NCI-H1694 (cell line): Measurements from ENCODE around the gene LUC7L3.
"Not testable (repeated sequence)": the region's sequence is repeated elsewhere in the genome, so short reads cannot be mapped to it uniquely, and the experiment has no call there.

Experiments
- DNase-seq: peaks from one replicate; lab custom pipeline; 2025; lab: John Stamatoyannopoulos, UW

Gene LUC7L3

GRCh38 chr17:50719144-50719923, at the start of gene LUC7L3:
Gene LUC7L3, plus strand, starts transcription at chr17:50719603. Its CDS starts 130 bp downstream, at chr17:50719733.
- peak; percentile 80 for DNase-seq

- DNase-seq: no peak
Measured at GRCh38 chr17:50672071-50672470, 47.3 kb upstream of the LUC7L3 start.

- DNase-seq: no peak
Measured at GRCh38 chr17:50672831-50673551, 46.4 kb upstream of the LUC7L3 start.

- DNase-seq: no peak
Measured at GRCh38 chr17:50675190-50675589, 44.2 kb upstream of the LUC7L3 start.

- no peak for DNase-seq
Measured at GRCh38 chr17:50675627-50676026, 43.8 kb upstream of the LUC7L3 start.

GRCh38 chr17:50676065-50676975, 43.1 kb upstream of the LUC7L3 start:
- DNase-seq: no peak

- DNase-seq: no peak
Measured at GRCh38 chr17:50677851-50678375, 41.5 kb upstream of the LUC7L3 start.

GRCh38 chr17:50679008-50679544, 40.3 kb upstream of the LUC7L3 start:
- no peak for DNase-seq

- no peak for DNase-seq
Measured at GRCh38 chr17:50680126-50680525, 39.3 kb upstream of the LUC7L3 start.

GRCh38 chr17:50680543-50681262, 38.7 kb upstream of the LUC7L3 start:
- not testable (repeated sequence) for DNase-seq

GRCh38 chr17:50681263-50682200, 37.9 kb upstream of the LUC7L3 start:
- DNase-seq: peak; percentile 62

- no peak for DNase-seq
Measured at GRCh38 chr17:50682441-50682840, 37.0 kb upstream of the LUC7L3 start.

GRCh38 chr17:50682938-50683337, 36.5 kb upstream of the LUC7L3 start:
- DNase-seq: no peak

- DNase-seq: no peak
Measured at GRCh38 chr17:50683434-50684287, 35.7 kb upstream of the LUC7L3 start.

- no peak for DNase-seq
Measured at GRCh38 chr17:50684288-50684611, 35.2 kb upstream of the LUC7L3 start.

- no peak for DNase-seq
Measured at GRCh38 chr17:50684612-50685333, 34.6 kb upstream of the LUC7L3 start.

- no peak for DNase-seq
Measured at GRCh38 chr17:50685334-50685665, 34.1 kb upstream of the LUC7L3 start.

- no peak for DNase-seq
Measured at GRCh38 chr17:50685691-50686493, 33.5 kb upstream of the LUC7L3 start.
